ENCODE measurements around the gene IGF2BP2. TPM values are rescaled to one million over a fixed set of nuclear protein-coding genes. Genes with fewer than 3 reads are reported as not detected.
"Not testable (repeated sequence)": the region's sequence is repeated elsewhere in the genome, so short reads cannot be mapped to it uniquely, and the experiment has no call there.

IGF2BP2 gene
- total and polyA plus RNA-seq, 2 donors (not counting 1 experiment from before 2014, with no cell fraction given) = 0.01 TPM; not detected in 1

- no peaks in the 10 kb centered on the region for H3K9me3 Mint-ChIP-seq (ENCODE audit: insufficient read depth)
- H4K20me1 ChIP-seq (ENCODE audit: control insufficient read depth, insufficient read depth, low read length, poor library complexity, severe bottlenecking) = no peaks in the 10 kb centered on the region
- DNase-seq (no peak), ATAC-seq (ENCODE audit: low read depth) (no peak)
- intact Hi-C loops (cut with micrococcal nuclease) = no loop called here
- H3K4me1 ChIP-seq (ENCODE audit: control insufficient read depth in 2 of 2, insufficient read depth in 2 of 2, low read length in 2 of 2) = no peaks in the 10 kb centered on the region
- no peak overlapping the region for H3K4me3 Mint-ChIP-seq
- peaks cover 25% of the 10 kb centered on the region for H3K27me3 Mint-ChIP-seq
- no peak overlapping the region for H2AFZ ChIP-seq (ENCODE audit: insufficient read depth, low read depth, low read length, poor library complexity, severe bottlenecking)
- no peaks in the 10 kb centered on the region for H3K79me2 ChIP-seq (ENCODE audit: control insufficient read depth, insufficient read depth, low read length)
- no peak overlapping the region for H3K27ac Mint-ChIP-seq
- H3K4me1 Mint-ChIP-seq = no peaks in the 10 kb centered on the region
- H3K9me3 ChIP-seq (ENCODE audit: control extremely low read depth in 1 of 3, control insufficient read depth in 2 of 3, insufficient read depth in 1 of 3, low read length in 2 of 3) = no peaks in the 10 kb centered on the region
- no peak overlapping the region for H3K27ac ChIP-seq (ENCODE audit: low read length in 2 of 2)
- ChIA-PET POLR2A (no interaction called here), CTCF (interaction anchor here (0.7 kb wide), 1 partner anchor 19 kb away, joined by 4 read pairs; no protein-coding TSS in a partner anchor)
- no peaks in the 10 kb centered on the region for H3K36me3 ChIP-seq (replicated peaks in 1 of 2; ENCODE audit: control extremely low read depth in 1 of 2, control insufficient read depth in 1 of 2, extremely low read depth in 1 of 2, insufficient read depth in 2 of 2, low read length in 1 of 2)
- no peak overlapping the region for H3K4me3 ChIP-seq (ENCODE audit: control extremely low read depth in 1 of 5, extremely low read depth in 1 of 5, insufficient read depth in 1 of 5, low read depth in 2 of 5, low read length in 4 of 5)
- TF ChIP-seq, protein P1, sequence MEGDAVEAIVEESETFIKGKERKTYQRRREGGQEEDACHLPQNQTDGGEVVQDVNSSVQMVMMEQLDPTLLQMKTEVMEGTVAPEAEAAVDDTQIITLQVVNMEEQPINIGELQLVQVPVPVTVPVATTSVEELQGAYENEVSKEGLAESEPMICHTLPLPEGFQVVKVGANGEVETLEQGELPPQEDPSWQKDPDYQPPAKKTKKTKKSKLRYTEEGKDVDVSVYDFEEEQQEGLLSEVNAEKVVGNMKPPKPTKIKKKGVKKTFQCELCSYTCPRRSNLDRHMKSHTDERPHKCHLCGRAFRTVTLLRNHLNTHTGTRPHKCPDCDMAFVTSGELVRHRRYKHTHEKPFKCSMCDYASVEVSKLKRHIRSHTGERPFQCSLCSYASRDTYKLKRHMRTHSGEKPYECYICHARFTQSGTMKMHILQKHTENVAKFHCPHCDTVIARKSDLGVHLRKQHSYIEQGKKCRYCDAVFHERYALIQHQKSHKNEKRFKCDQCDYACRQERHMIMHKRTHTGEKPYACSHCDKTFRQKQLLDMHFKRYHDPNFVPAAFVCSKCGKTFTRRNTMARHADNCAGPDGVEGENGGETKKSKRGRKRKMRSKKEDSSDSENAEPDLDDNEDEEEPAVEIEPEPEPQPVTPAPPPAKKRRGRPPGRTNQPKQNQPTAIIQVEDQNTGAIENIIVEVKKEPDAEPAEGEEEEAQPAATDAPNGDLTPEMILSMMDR (IDR thresholded peaks at IDR 0.05) = no peak
- no peak for TF ChIP-seq EZH2 (IDR thresholded peaks at IDR 0.05; ENCODE audit: borderline replicate concordance, insufficient read depth, low read depth, low read length, poor library complexity, severe bottlenecking)
- H3K9ac ChIP-seq (ENCODE audit: low read length) = no peak overlapping the region
- no peak overlapping the region for H3K4me2 ChIP-seq (replicated peaks; ENCODE audit: low read depth, low read length, poor library complexity, severe bottlenecking)
- no peaks in the 10 kb centered on the region for H3K27me3 ChIP-seq (replicated peaks in 1 of 4; ENCODE audit: control extremely low read depth in 1 of 4, control insufficient read depth in 3 of 4, insufficient read depth in 4 of 4, low read length in 3 of 4)
- 97% methylated on average over 5 of the region's 20 CpGs for WGBS (ENCODE audit: insufficient coverage)
Measured at GRCh38 chr3:185786956-185787877, 37.6 kb downstream of the IGF2BP2 start.

DNA sequence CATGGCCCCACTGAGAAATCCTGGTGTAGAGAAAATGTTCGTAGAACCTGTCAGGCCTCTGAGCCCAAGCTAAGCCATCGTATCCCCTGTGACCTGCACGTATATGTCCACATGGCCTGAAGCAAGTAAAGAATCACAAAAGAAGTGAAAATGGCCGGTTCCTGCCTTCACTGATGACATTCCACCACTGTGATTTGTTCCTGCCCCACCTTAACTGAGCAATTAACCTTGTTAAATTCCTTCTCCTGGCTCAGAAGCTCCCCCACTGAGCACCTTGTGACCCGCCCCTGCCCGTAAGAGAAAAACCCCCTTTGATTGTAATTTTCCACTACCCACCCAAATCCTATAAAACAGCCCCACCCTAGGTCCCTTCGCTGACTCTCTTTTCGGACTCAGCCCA, 38.6 kb downstream of the IGF2BP2 start:
- H3K4me1 ChIP-seq (ENCODE audit: control insufficient read depth in 2 of 2, insufficient read depth in 2 of 2, low read length in 2 of 2); H3K4me1 Mint-ChIP-seq; DNase-seq; H4K20me1 ChIP-seq (ENCODE audit: control insufficient read depth, insufficient read depth, low read length, poor library complexity, severe bottlenecking); H3K9me3 ChIP-seq (ENCODE audit: control extremely low read depth in 1 of 3, control insufficient read depth in 2 of 3, insufficient read depth in 1 of 3, low read length in 2 of 3); H3K9me3 Mint-ChIP-seq (ENCODE audit: insufficient read depth); CTCF ChIA-PET; H3K4me3 Mint-ChIP-seq; H3K79me2 ChIP-seq (ENCODE audit: control insufficient read depth, insufficient read depth, low read length); intact Hi-C loops (cut with micrococcal nuclease); ATAC-seq (ENCODE audit: low read depth); H3K27me3 ChIP-seq (replicated peaks in 1 of 4; ENCODE audit: control extremely low read depth in 1 of 4, control insufficient read depth in 3 of 4, insufficient read depth in 4 of 4, low read length in 3 of 4); H3K4me2 ChIP-seq (replicated peaks; ENCODE audit: low read depth, low read length, poor library complexity, severe bottlenecking); POLR2A ChIA-PET; H3K27ac ChIP-seq (ENCODE audit: low read length in 2 of 2); H3K27ac Mint-ChIP-seq; H3K36me3 ChIP-seq (replicated peaks in 1 of 2; ENCODE audit: control extremely low read depth in 1 of 2, control insufficient read depth in 1 of 2, extremely low read depth in 1 of 2, insufficient read depth in 2 of 2, low read length in 1 of 2); H3K9ac ChIP-seq (ENCODE audit: low read length); H3K4me3 ChIP-seq (ENCODE audit: control extremely low read depth in 1 of 5, extremely low read depth in 1 of 5, insufficient read depth in 1 of 5, low read depth in 2 of 5, low read length in 4 of 5); H2AFZ ChIP-seq (ENCODE audit: insufficient read depth, low read depth, low read length, poor library complexity, severe bottlenecking): not testable (repeated sequence)
- WGBS (ENCODE audit: insufficient coverage) = 90% methylated on average over 8 of the region's 8 CpGs
- H3K27me3 Mint-ChIP-seq = peaks cover 23% of the 10 kb centered on the region
